B cell (primary cell): ENCODE results near the gene SPDYE16.
"Not testable (repeated sequence)": the region's sequence is repeated elsewhere in the genome, so short reads cannot be mapped to it uniquely, and the experiment has no call there.

Experiments used
- EZH2 ChIP-seq: IDR thresholded peaks from 2 replicates; pipeline ENCODE4 v1.6.1; 2012; ENCODE audit warnings: borderline replicate concordance, low read depth, mild to moderate bottlenecking, moderate library complexity, low read length; ENCODE audit not compliant: insufficient read depth, poor library complexity, severe bottlenecking
- TF ChIP-seq, protein P1 (sequence below): fragments of 200-600 bp; IDR thresholded peaks from one replicate; pipeline ENCODE4 v1.8.0; 2022; ENCODE audit warnings: antibody characterized with exemption, mild to moderate bottlenecking

DNA sequence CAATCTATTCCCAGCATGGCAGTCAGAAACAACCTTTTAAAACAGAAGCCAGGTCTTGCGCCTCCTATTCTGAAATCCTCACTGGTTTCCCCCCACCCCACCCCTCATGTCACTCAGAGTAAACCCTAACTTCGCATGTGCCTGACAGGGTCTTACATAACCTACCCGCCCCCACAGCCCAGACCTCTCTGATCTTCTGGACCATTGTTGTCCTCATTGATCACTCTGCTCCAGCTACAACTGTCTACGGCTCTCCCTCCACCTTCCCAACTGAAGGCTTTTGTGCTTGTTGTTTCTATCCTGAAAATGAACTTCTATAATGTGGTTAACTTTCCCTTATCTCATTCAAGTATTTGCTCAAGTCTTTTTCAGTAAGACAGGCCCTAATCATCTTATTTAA lies 17.1 kb upstream of the SPDYE16 start:
- TF ChIP-seq, protein P1, sequence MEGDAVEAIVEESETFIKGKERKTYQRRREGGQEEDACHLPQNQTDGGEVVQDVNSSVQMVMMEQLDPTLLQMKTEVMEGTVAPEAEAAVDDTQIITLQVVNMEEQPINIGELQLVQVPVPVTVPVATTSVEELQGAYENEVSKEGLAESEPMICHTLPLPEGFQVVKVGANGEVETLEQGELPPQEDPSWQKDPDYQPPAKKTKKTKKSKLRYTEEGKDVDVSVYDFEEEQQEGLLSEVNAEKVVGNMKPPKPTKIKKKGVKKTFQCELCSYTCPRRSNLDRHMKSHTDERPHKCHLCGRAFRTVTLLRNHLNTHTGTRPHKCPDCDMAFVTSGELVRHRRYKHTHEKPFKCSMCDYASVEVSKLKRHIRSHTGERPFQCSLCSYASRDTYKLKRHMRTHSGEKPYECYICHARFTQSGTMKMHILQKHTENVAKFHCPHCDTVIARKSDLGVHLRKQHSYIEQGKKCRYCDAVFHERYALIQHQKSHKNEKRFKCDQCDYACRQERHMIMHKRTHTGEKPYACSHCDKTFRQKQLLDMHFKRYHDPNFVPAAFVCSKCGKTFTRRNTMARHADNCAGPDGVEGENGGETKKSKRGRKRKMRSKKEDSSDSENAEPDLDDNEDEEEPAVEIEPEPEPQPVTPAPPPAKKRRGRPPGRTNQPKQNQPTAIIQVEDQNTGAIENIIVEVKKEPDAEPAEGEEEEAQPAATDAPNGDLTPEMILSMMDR = not testable (repeated sequence)
- TF ChIP-seq EZH2 = not testable (repeated sequence)
